AG04450 (cell line): ENCODE results near the gene WASHC3. TPM values are rescaled to one million over a fixed set of nuclear protein-coding genes. Genes with fewer than 3 reads are reported as not detected.

Experiments used
- CTCF ChIA-PET: fragments of 300-600, 350-600 bp; formaldehyde crosslinking; extraction: SDS; loops from one replicate; lab custom pipeline; 2022; ENCODE audit warnings: antibody characterized with exemption, inconsistent platforms; lab: Charles Lee
- POLR2A ChIA-PET: fragments of 350-600 bp; formaldehyde crosslinking; extraction: SDS; loops from one replicate; lab custom pipeline; 2021; ENCODE audit warnings: antibody characterized with exemption, inconsistent platforms; lab: Yijun Ruan, JAX
- DNase-seq: peaks from one replicate; pipeline ENCODE4 v3.0.0-alpha.2; 2011; ENCODE audit warnings: low read depth, low spot score
- H3K27ac ChIP-seq: one replicate; pipeline ENCODE4 v1.5.1; 2012; ENCODE audit warnings: low read depth, low read length, control low read depth
- H3K27me3 ChIP-seq: one replicate; pipeline ENCODE4 v1.6.0; 2012; ENCODE audit warnings: low read length; ENCODE audit not compliant: control insufficient read depth, insufficient read depth
- H3K4me3 ChIP-seq: 2 replicates; pipeline ENCODE4 v1.5.1; 2011; ENCODE audit warnings: mild to moderate bottlenecking, low read depth, low read length, control low read depth
- H3K9me3 ChIP-seq: 2 replicates; pipeline ENCODE4 v1.5.1; 2012; ENCODE audit warnings: low read length; ENCODE audit not compliant: control insufficient read depth, insufficient read depth
- polyA plus RNA-seq: library from polyadenylated mRNA; depleted of rRNA; stranded (reverse); fragments of >200 nt; gene quantifications from 2 replicates; pipeline ENCODE4 v1.2.3, GENCODE V29; 2011
- TF ChIP-seq, protein P1 (sequence below): IDR thresholded peaks from 2 replicates; pipeline ENCODE4 v1.5.1; 2011; ENCODE audit warnings: low read depth, low read length, control low read depth, inconsistent platforms

The WASHC3 gene
- polyA plus RNA-seq, 1 experiment = 93.8 TPM

DNA sequence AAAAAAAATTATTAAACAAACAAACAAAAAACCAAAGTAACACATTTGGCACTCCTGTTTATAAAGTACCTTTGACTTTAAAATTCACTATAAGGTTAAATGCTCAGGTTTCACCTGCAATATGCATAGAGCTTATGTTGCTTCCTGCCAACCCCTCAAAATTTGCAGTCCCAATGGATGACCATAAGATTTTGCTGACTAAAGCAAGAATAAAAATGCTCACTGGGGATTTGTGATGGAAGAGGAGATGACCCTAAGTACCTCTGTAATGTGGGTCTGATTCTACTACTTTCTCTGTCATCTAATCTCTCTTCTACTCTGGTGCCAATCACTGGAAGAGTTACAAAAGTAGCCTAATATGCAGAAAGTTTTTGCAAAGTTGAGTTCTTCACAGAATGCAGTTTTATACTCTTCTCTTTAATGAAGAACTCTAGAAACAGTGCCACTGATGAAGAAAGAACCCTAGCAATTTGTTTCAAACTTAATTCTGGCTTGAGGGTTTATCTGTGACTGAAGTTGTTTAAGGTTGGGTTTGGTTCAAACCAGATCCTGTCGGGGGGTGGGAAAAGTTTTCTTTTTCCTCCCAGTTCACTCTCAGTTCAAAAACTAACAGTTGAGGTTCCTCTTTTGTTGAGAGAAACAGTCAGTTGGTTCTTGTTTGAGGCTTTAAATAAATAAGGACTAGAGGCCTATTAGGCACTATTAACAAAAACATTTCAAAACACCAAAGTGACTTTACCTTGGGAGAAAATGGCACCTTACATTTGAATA lies 10.9 kb downstream of the WASHC3 start:
- TF ChIP-seq, protein P1, sequence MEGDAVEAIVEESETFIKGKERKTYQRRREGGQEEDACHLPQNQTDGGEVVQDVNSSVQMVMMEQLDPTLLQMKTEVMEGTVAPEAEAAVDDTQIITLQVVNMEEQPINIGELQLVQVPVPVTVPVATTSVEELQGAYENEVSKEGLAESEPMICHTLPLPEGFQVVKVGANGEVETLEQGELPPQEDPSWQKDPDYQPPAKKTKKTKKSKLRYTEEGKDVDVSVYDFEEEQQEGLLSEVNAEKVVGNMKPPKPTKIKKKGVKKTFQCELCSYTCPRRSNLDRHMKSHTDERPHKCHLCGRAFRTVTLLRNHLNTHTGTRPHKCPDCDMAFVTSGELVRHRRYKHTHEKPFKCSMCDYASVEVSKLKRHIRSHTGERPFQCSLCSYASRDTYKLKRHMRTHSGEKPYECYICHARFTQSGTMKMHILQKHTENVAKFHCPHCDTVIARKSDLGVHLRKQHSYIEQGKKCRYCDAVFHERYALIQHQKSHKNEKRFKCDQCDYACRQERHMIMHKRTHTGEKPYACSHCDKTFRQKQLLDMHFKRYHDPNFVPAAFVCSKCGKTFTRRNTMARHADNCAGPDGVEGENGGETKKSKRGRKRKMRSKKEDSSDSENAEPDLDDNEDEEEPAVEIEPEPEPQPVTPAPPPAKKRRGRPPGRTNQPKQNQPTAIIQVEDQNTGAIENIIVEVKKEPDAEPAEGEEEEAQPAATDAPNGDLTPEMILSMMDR = no peak
- no peak overlapping the region for H3K4me3 ChIP-seq
- no peak for DNase-seq
- CTCF ChIA-PET = no interaction called here
- H3K27me3 ChIP-seq = no peaks in the 10 kb centered on the region
- no peaks in the 10 kb centered on the region for H3K9me3 ChIP-seq
- H3K27ac ChIP-seq = no peak overlapping the region
- POLR2A ChIA-PET = interaction anchor here (1.2 kb wide), 1 partner anchor 11 kb away, joined by 8 read pairs; the partner anchor contains the start of gene WASHC3

DNA sequence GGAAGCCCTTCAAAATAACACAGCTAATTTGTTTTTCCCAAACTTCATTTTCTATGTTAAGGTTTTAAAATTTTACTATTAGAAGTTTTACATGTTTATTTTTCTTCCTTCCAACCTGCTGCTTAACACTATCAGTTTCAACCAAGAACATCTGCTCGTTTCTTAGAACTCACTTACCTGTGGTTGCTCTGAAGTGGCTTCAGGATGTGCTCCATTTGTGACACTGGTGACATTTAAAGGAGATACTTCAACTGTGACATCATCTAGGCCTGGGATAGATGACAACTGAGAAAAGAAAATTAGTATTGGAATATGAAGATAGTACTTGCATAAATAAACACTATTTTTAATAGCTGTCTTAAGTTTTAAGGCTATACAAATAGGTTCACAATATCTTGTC lies 17.9 kb downstream of the WASHC3 start:
- ChIA-PET CTCF (interaction anchor here (1.6 kb wide), 1 partner anchor 13 kb away, joined by 3 read pairs; no protein-coding TSS in a partner anchor), POLR2A (no interaction called here)
- Histone ChIP-seq H3K27ac (no peak overlapping the region), H3K9me3 (no peaks in the 10 kb centered on the region), H3K4me3 (no peak overlapping the region), H3K27me3 (no peaks in the 10 kb centered on the region)
- no peak for DNase-seq
- TF ChIP-seq, protein P1 = no peak

DNA sequence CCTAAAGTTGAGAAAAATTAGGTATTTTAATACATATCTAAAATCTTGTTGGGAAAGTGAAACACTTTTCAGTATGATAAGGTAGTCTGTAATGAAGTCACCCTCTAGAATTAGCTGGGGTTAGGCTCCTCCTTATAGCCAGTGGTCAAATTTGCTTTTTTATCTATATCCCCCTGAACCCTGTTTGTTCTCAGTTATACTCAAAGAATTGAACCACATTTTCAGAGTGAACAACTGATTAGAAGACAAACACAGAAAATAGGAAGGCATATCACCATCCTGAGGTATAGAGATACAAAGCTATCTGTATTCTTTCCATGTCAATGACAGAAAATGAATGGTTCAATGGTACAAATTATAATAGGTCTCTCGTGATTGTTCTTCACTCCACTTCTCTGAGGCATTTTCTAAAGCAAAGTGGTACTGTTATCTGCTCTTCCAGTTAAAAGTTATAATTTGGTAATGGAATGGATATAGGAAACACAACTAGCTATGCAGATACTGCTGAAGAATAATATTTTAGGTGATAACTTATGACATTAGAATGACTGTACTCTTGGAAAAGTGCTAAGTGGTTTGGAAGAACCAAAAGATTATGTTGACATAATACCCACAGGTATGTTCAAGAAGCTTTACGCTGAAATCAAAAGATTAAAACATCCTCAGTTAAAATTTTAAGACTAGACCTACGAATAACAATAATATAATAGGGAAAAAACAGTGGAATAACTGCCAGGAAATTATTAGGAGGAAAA lies 27.6 kb downstream of the WASHC3 start:
- no peak for DNase-seq

DNA sequence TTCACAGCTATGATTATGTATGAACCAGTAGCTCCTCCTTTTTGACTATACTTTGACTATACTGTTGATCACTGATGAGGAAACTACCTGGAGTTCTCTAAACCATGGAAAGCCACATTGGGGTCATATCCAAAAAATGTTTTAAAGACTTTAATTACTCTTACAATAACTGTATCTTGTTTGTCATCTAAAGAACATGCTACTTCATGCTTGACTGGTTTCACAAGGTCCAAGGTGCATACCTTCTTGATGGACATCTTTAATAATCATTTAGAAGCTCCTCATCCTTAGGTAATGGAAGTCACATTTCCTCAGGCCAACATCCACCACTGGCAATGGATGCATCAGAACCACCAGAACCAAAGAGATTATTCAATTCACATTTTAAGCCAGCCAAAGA lies 29.9 kb downstream of the WASHC3 start:
- Histone ChIP-seq H3K9me3 (no peaks in the 10 kb centered on the region), H3K27ac (no peak overlapping the region), H3K27me3 (no peaks in the 10 kb centered on the region), H3K4me3 (no peak overlapping the region)
- ChIA-PET POLR2A (no interaction called here), CTCF (interaction anchor here (1.0 kb wide), 1 partner anchor 707 kb away, joined by 3 read pairs; no protein-coding TSS in a partner anchor)
- DNase-seq = no peak
- TF ChIP-seq, protein P1 = no peak

More for the DNA sequence above, 27.6 kb downstream of the WASHC3 start:
- ChIA-PET CTCF (interaction anchor here (0.5 to 1.4 kb wide), 2 partner anchors 87 to 95 kb away, joined by 3 to 4 read pairs; no protein-coding TSS in a partner anchor), POLR2A (no interaction called here)
- Histone ChIP-seq H3K27me3 (no peaks in the 10 kb centered on the region), H3K4me3 (no peak overlapping the region), H3K27ac (no peak overlapping the region), H3K9me3 (no peaks in the 10 kb centered on the region)
- TF ChIP-seq, protein P1 = no peak

DNA sequence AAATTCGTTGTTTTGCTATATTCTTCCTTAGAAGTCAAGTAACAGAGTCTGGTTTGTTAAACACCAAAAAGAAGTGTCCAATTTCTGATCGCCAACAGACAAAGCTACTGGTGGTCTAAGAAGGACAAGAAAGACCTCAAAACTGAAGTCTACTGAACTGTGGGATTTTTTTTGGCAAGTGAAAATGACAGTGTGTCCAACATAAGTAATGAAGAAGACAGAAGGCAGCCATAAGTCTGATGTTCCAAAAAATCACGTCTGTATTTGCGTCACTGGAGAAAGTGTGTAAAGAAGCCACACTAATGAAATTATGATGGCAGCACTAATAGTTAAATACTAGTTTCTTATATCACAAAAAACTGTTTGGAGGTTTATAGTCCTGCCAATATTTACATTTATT lies 32.6 kb downstream of the WASHC3 start:
- TF ChIP-seq, protein P1 = no peak
- no peak overlapping the region for H3K27ac ChIP-seq
- DNase-seq = no peak
- no peaks in the 10 kb centered on the region for H3K27me3 ChIP-seq
- H3K4me3 ChIP-seq = no peak overlapping the region
- POLR2A ChIA-PET = no interaction called here
- H3K9me3 ChIP-seq = no peaks in the 10 kb centered on the region
- CTCF ChIA-PET = no interaction called here
